ENCODE data around the gene LDLR.
"Not testable (repeated sequence)": the region's sequence is repeated elsewhere in the genome, so short reads cannot be mapped to it uniquely, and the experiment has no call there.

LDLR gene

GRCh38 chr19:11148001-11148400 is 58.7 kb downstream of the LDLR start:
- no peak for DNase-seq (ENCODE audit: insufficient read length, low spot score)
- no peak for TF ChIP-seq SPI1 (IDR thresholded peaks at IDR 0.05; ENCODE audit: low read depth, low read length)
- TF ChIP-seq POLR2A (IDR thresholded peaks at IDR 0.05; ENCODE audit: low read depth, low read length), result no peak
- TF ChIP-seq POU2F2 (IDR thresholded peaks at IDR 0.05; ENCODE audit: low read depth, low read length), result no peak
- TF ChIP-seq PAX5 (IDR thresholded peaks at IDR 0.05; ENCODE audit: insufficient read depth, low read length, severe bottlenecking), result no peak
- no peak for TF ChIP-seq TAF1 (IDR thresholded peaks at IDR 0.05; ENCODE audit: low read depth, low read length)
- no peak for TF ChIP-seq POLR2AphosphoS5 (IDR thresholded peaks at IDR 0.05; ENCODE audit: low read depth, low read length)
- no peak for FAIRE-seq

GRCh38 chr19:11151181-11151580 is 61.9 kb downstream of the LDLR start:
- DNase-seq (ENCODE audit: insufficient read length, low spot score) (no peak), FAIRE-seq (no peak)
- TF ChIP-seq SPI1 (IDR thresholded peaks at IDR 0.05; ENCODE audit: low read depth, low read length) (no peak), POLR2A (IDR thresholded peaks at IDR 0.05; ENCODE audit: low read depth, low read length) (no peak), POLR2AphosphoS5 (IDR thresholded peaks at IDR 0.05; ENCODE audit: low read depth, low read length) (no peak), POU2F2 (IDR thresholded peaks at IDR 0.05; ENCODE audit: low read depth, low read length) (no peak), PAX5 (IDR thresholded peaks at IDR 0.05; ENCODE audit: insufficient read depth, low read length, severe bottlenecking) (no peak), TAF1 (IDR thresholded peaks at IDR 0.05; ENCODE audit: low read depth, low read length) (no peak)

GRCh38 chr19:11152318-11153062 is 63.2 kb downstream of the LDLR start:
- TF ChIP-seq SPI1 (IDR thresholded peaks at IDR 0.05; ENCODE audit: low read depth, low read length) (no peak), TAF1 (IDR thresholded peaks at IDR 0.05; ENCODE audit: low read depth, low read length) (no peak), PAX5 (IDR thresholded peaks at IDR 0.05; ENCODE audit: insufficient read depth, low read length, severe bottlenecking) (no peak), POU2F2 (IDR thresholded peaks at IDR 0.05; ENCODE audit: low read depth, low read length) (no peak), POLR2AphosphoS5 (IDR thresholded peaks at IDR 0.05; ENCODE audit: low read depth, low read length) (no peak)
- FAIRE-seq, result no peak
- DNase-seq (ENCODE audit: insufficient read length, low spot score), result no peak

- DNase-seq (ENCODE audit: insufficient read length, low spot score) (no peak), FAIRE-seq (no peak)
- TF ChIP-seq SPI1 (IDR thresholded peaks at IDR 0.05; ENCODE audit: low read depth, low read length) (no peak), POLR2A (IDR thresholded peaks at IDR 0.05; ENCODE audit: low read depth, low read length) (no peak), POLR2AphosphoS5 (IDR thresholded peaks at IDR 0.05; ENCODE audit: low read depth, low read length) (no peak), PAX5 (IDR thresholded peaks at IDR 0.05; ENCODE audit: insufficient read depth, low read length, severe bottlenecking) (no peak), TAF1 (IDR thresholded peaks at IDR 0.05; ENCODE audit: low read depth, low read length) (no peak), POU2F2 (IDR thresholded peaks at IDR 0.05; ENCODE audit: low read depth, low read length) (no peak)
Observed at GRCh38 chr19:11154683-11155047, 65.4 kb downstream of the LDLR start.

- TF ChIP-seq PAX5 (IDR thresholded peaks at IDR 0.05; ENCODE audit: insufficient read depth, low read length, severe bottlenecking), result no peak
- TF ChIP-seq POLR2AphosphoS5 (IDR thresholded peaks at IDR 0.05; ENCODE audit: low read depth, low read length), result peak; percentile 75
- no peak for TF ChIP-seq SPI1 (IDR thresholded peaks at IDR 0.05; ENCODE audit: low read depth, low read length)
- peak; percentile 82 for TF ChIP-seq POLR2A (IDR thresholded peaks at IDR 0.05; ENCODE audit: low read depth, low read length)
- TF ChIP-seq POU2F2 (IDR thresholded peaks at IDR 0.05; ENCODE audit: low read depth, low read length), result peak; percentile 38; the same call in 1 of the 2 replicates
- TF ChIP-seq TAF1 (IDR thresholded peaks at IDR 0.05; ENCODE audit: low read depth, low read length), result peak; percentile 68; the same call in 1 of the 2 replicates
- FAIRE-seq (peak; percentile 99), DNase-seq (ENCODE audit: insufficient read length, low spot score) (peak; percentile 99)
Observed at GRCh38 chr19:11155373-11156120, 66.3 kb downstream of the LDLR start, which contains the start of gene SPC24. Gene SPC24, minus strand, starts transcription at chr19:11155782. Its CDS starts 6 bp downstream, at chr19:11155776.

GRCh38 chr19:11159598-11160439 is 70.6 kb downstream of the LDLR start:
- TF ChIP-seq POU2F2 (IDR thresholded peaks at IDR 0.05; ENCODE audit: low read depth, low read length) (no peak), TAF1 (IDR thresholded peaks at IDR 0.05; ENCODE audit: low read depth, low read length) (no peak), SPI1 (IDR thresholded peaks at IDR 0.05; ENCODE audit: low read depth, low read length) (no peak), POLR2A (IDR thresholded peaks at IDR 0.05; ENCODE audit: low read depth, low read length) (no peak), PAX5 (IDR thresholded peaks at IDR 0.05; ENCODE audit: insufficient read depth, low read length, severe bottlenecking) (no peak), POLR2AphosphoS5 (IDR thresholded peaks at IDR 0.05; ENCODE audit: low read depth, low read length) (no peak)
- no peak for FAIRE-seq
- DNase-seq (ENCODE audit: insufficient read length, low spot score), result no peak

- DNase-seq (ENCODE audit: insufficient read length, low spot score); FAIRE-seq: not testable (repeated sequence)
Observed at GRCh38 chr19:11160440-11160768, 71.1 kb downstream of the LDLR start.

- TF ChIP-seq SPI1 (IDR thresholded peaks at IDR 0.05; ENCODE audit: low read depth, low read length) (no peak), POLR2A (IDR thresholded peaks at IDR 0.05; ENCODE audit: low read depth, low read length) (no peak), PAX5 (IDR thresholded peaks at IDR 0.05; ENCODE audit: insufficient read depth, low read length, severe bottlenecking) (no peak), POU2F2 (IDR thresholded peaks at IDR 0.05; ENCODE audit: low read depth, low read length) (no peak), POLR2AphosphoS5 (IDR thresholded peaks at IDR 0.05; ENCODE audit: low read depth, low read length) (no peak), TAF1 (IDR thresholded peaks at IDR 0.05; ENCODE audit: low read depth, low read length) (no peak)
- FAIRE-seq (no peak), DNase-seq (ENCODE audit: insufficient read length, low spot score) (no peak)
Observed at GRCh38 chr19:11164296-11164695, 75.0 kb downstream of the LDLR start.

GRCh38 chr19:11164879-11165406 is 75.7 kb downstream of the LDLR start:
- no peak for FAIRE-seq
- TF ChIP-seq POLR2A (IDR thresholded peaks at IDR 0.05; ENCODE audit: low read depth, low read length) (no peak), POU2F2 (IDR thresholded peaks at IDR 0.05; ENCODE audit: low read depth, low read length) (no peak), PAX5 (IDR thresholded peaks at IDR 0.05; ENCODE audit: insufficient read depth, low read length, severe bottlenecking) (no peak), TAF1 (IDR thresholded peaks at IDR 0.05; ENCODE audit: low read depth, low read length) (no peak), POLR2AphosphoS5 (IDR thresholded peaks at IDR 0.05; ENCODE audit: low read depth, low read length) (no peak), SPI1 (IDR thresholded peaks at IDR 0.05; ENCODE audit: low read depth, low read length) (no peak)
- no peak for DNase-seq (ENCODE audit: insufficient read length, low spot score)

Data from GM12891 (cell line).